Measurements from ENCODE around the gene C16orf46. TPM values are rescaled to one million over a fixed set of nuclear protein-coding genes. Genes with fewer than 3 reads are reported as not detected.

The C16orf46 gene
- total and polyA plus RNA-seq, 2 of the 13 experiments (the other 11 are each of a cell fraction or from before 2014, with no cell fraction given) = 0.38 to 0.55 TPM

- TF ChIP-seq ATRX (CRISPR knock-in tag; IDR thresholded peaks at IDR 0.05; ENCODE audit: borderline replicate concordance) (no peak), SMARCC2 (IDR thresholded peaks at IDR 0.05) (no peak), ERF (CRISPR knock-in tag; IDR thresholded peaks at IDR 0.05) (peak; percentile 75), REXO4 (CRISPR knock-in tag; IDR thresholded peaks at IDR 0.05; ENCODE audit: borderline replicate concordance) (no peak), ZNF773 (CRISPR knock-in tag; IDR thresholded peaks at IDR 0.05; ENCODE audit: borderline replicate concordance) (no peak), POGZ (CRISPR knock-in tag; IDR thresholded peaks at IDR 0.05) (peak; percentile 43; the same call in 1 of the 2 replicates), ELF4 (CRISPR knock-in tag; IDR thresholded peaks at IDR 0.05; ENCODE audit: borderline replicate concordance) (no peak), HDAC1 (CRISPR knock-in tag; IDR thresholded peaks at IDR 0.05) (no peak; the same call in 1 of the 2 replicates), CTCF (CRISPR knock-in tag; IDR thresholded peaks at IDR 0.05) (peak; percentile 90), SMARCE1 (IDR thresholded peaks at IDR 0.05; ENCODE audit: borderline replicate concordance) (no peak), ZNF549 (CRISPR knock-in tag; IDR thresholded peaks at IDR 0.05) (no peak), SUZ12 (IDR thresholded peaks at IDR 0.05; ENCODE audit: low read depth, low read length) (no peak), POLR2AphosphoS5 (IDR thresholded peaks at IDR 0.05; ENCODE audit: low read depth, low read length) (no peak), MEIS1 (CRISPR knock-in tag; IDR thresholded peaks at IDR 0.05; ENCODE audit: borderline replicate concordance) (no peak), GABPA (IDR thresholded peaks at IDR 0.05; ENCODE audit: low read depth, low read length) (peak; percentile 82), GABPA (CRISPR knock-in tag; IDR thresholded peaks at IDR 0.05; ENCODE audit: low read depth) (peak; percentile 76), ZBTB43 (CRISPR knock-in tag; conservative IDR thresholded peaks at IDR 0.05) (no peak), KLF11 (CRISPR knock-in tag; IDR thresholded peaks at IDR 0.05) (no peak), RXRA (CRISPR knock-in tag; IDR thresholded peaks at IDR 0.05) (no peak), ZBTB20 (CRISPR knock-in tag; IDR thresholded peaks at IDR 0.05; ENCODE audit: borderline replicate concordance, low read depth) (no peak), ZBTB1 (CRISPR knock-in tag; IDR thresholded peaks at IDR 0.05; ENCODE audit: borderline replicate concordance) (no peak), RAD21 (CRISPR knock-in tag; IDR thresholded peaks at IDR 0.05) (peak; percentile 96), SRSF9 (IDR thresholded peaks at IDR 0.05; ENCODE audit: borderline replicate concordance, insufficient read depth, low read depth, low read length, poor library complexity, severe bottlenecking) (no peak), ZNF800 (CRISPR knock-in tag; IDR thresholded peaks at IDR 0.05) (peak; percentile 6; the same call in 1 of the 2 replicates), ZNF10 (CRISPR knock-in tag; IDR thresholded peaks at IDR 0.05; ENCODE audit: borderline replicate concordance, low read depth) (no peak), THRA (CRISPR knock-in tag; IDR thresholded peaks at IDR 0.05; ENCODE audit: borderline replicate concordance) (0 out of 2 replicates have a peak, but pooled peaks have one; percentile 57)
Measured at GRCh38 chr16:81035398-81035974, 41.6 kb downstream of the C16orf46 start, which contains the start of gene ATMIN (continued).

Measured in HepG2 (cell line).